Liver (tissue), 9 donors: ENCODE data around the gene SNAI3. TPM values are rescaled to one million over a fixed set of nuclear protein-coding genes. Genes with fewer than 3 reads are reported as not detected.
A peak's percentile ranks its signal among the peaks of the same experiment; 100 is the strongest.

Experiments
- DNase-seq: peaks from one replicate; pipeline ENCODE4 v3.0.0-alpha.2; 2017; ENCODE audit warnings: low spot score
- H3K27ac ChIP-seq, 2 donors: one replicate each; pipeline ENCODE4 v1.7.0; 2013; ENCODE audit warnings: inconsistent platforms in 2 of 2, low read length in 2 of 2, control low read depth in 1 of 2, low read depth in 1 of 2, mild to moderate bottlenecking in 1 of 2
- H3K27me3 ChIP-seq, 4 donors: one replicate each; pipeline versions ENCODE4 v1.6.1 to v1.7.0; 2013; ENCODE audit warnings: low read length in 3 of 4, inconsistent platforms in 1 of 4, mild to moderate bottlenecking in 1 of 4, moderate library complexity in 1 of 4; ENCODE audit not compliant: control insufficient read depth in 4 of 4, insufficient read depth in 4 of 4
- H3K36me3 ChIP-seq, 4 donors: one replicate each; pipeline versions ENCODE4 v1.6.1 to v1.7.0; 2013; ENCODE audit warnings: low read length in 3 of 4, mild to moderate bottlenecking in 3 of 4, low read depth in 1 of 4, moderate library complexity in 1 of 4; ENCODE audit not compliant: control insufficient read depth in 4 of 4, insufficient read depth in 3 of 4
- H3K4me1 ChIP-seq, 4 donors: one replicate each; pipeline versions ENCODE4 v1.6.1 to v1.7.0; 2013; ENCODE audit warnings: low read length in 3 of 4, mild to moderate bottlenecking in 3 of 4, moderate library complexity in 1 of 4; ENCODE audit not compliant: control insufficient read depth in 4 of 4, insufficient read depth in 4 of 4
- H3K4me3 ChIP-seq, 3 donors: one replicate each; pipeline versions ENCODE4 v1.6.1 to v1.7.0; 2013; ENCODE audit warnings: low read length in 3 of 3, control low read depth in 1 of 3, low read depth in 1 of 3, mild to moderate bottlenecking in 1 of 3
- H3K9ac ChIP-seq, 2 donors: one replicate each; pipeline ENCODE4 v1.7.0; 2013; ENCODE audit warnings: low read length in 2 of 2, mild to moderate bottlenecking in 2 of 2, moderate library complexity in 2 of 2, control low read depth in 1 of 2, low read depth in 1 of 2
- H3K9me3 ChIP-seq, 4 donors: one replicate each; pipeline versions ENCODE4 v1.6.1 to v1.7.0; 2013; ENCODE audit warnings: low read length in 3 of 4; ENCODE audit not compliant: control insufficient read depth in 4 of 4
- EGR1 ChIP-seq, 2 donors: IDR thresholded peaks; 2 replicates each; pipeline ENCODE4 v1.6.1; 2016 to 2018; ENCODE audit warnings: antibody characterized with exemption in 2 of 2, low read depth in 2 of 2
- FOXA1 ChIP-seq: IDR thresholded peaks from 2 replicates; pipeline ENCODE4 v1.6.1; 2016; ENCODE audit warnings: antibody characterized with exemption
- GABPA ChIP-seq, 2 donors: IDR thresholded peaks in 1 of 2; conservative IDR thresholded peaks in 1 of 2; 2 replicates each; pipeline ENCODE4 v1.6.1; 2016; ENCODE audit warnings: antibody characterized with exemption in 2 of 2, mild to moderate bottlenecking in 1 of 2, moderate library complexity in 1 of 2
- HNF4A ChIP-seq, 2 donors: conservative IDR thresholded peaks; 2 replicates each; pipeline ENCODE4 v1.6.1; 2016; ENCODE audit warnings: antibody characterized with exemption in 2 of 2, mild to moderate bottlenecking in 2 of 2
- HNF4G ChIP-seq: IDR thresholded peaks from 2 replicates; pipeline ENCODE4 v1.6.1; 2016; ENCODE audit warnings: antibody characterized with exemption
- JUND ChIP-seq, 2 donors: IDR thresholded peaks; 2 replicates each; pipeline ENCODE4 v1.6.1; 2016; ENCODE audit warnings: antibody characterized with exemption in 2 of 2
- MAX ChIP-seq: IDR thresholded peaks from 2 replicates; pipeline ENCODE4 v1.6.1; 2016; ENCODE audit warnings: antibody characterized with exemption
- NR2F2 ChIP-seq: IDR thresholded peaks from 2 replicates; pipeline ENCODE4 v1.6.1; 2016; ENCODE audit warnings: antibody characterized with exemption
- RAD21 ChIP-seq, 2 donors: IDR thresholded peaks; 2 replicates each; pipeline ENCODE4 v1.6.1; 2016; ENCODE audit warnings: antibody characterized with exemption in 2 of 2, mild to moderate bottlenecking in 2 of 2
- RXRA ChIP-seq, 2 donors: IDR thresholded peaks; 2 replicates each; pipeline ENCODE4 v1.6.1; 2017 to 2018; ENCODE audit warnings: antibody characterized with exemption in 2 of 2, mild to moderate bottlenecking in 1 of 2
- TAF1 ChIP-seq: conservative IDR thresholded peaks from 2 replicates; pipeline ENCODE4 v1.6.1; 2016; ENCODE audit warnings: antibody characterized with exemption, mild to moderate bottlenecking
- WGBS: extraction: QIAGEN DNeasy Blood & Tissue Kit; methylation state at CpG from one replicate; pipeline ENCODE4 v1.1.7; 2013; 5-methylcytosine and 5-hydroxymethylcytosine counted together
- polyA plus RNA-seq, 2 donors: library from polyadenylated mRNA; stranded (reverse) in 1 of 2; unstranded in 1 of 2; fragments of 200-250 nt in 1 of 2; fragments of >200 nt in 1 of 2; fragmentation: Nextera tagmentation in 1 of 2; extraction: Ambion mirVana in 1 of 2; gene quantifications; one replicate each; pipeline versions ENCODE4 v1.2.1 to v1.2.3, GENCODE V29; 2013 to 2015
- total RNA-seq, 2 donors: library from RNA; depleted of rRNA; stranded (reverse); fragments of >200 nt; gene quantifications; one replicate each; pipeline ENCODE4 v1.2.3, GENCODE V29; 2014
- TF ChIP-seq, protein P1 (sequence below): fragments of 150-350 bp; IDR thresholded peaks from 2 replicates; pipeline ENCODE4 v1.5.1; 2017; ENCODE audit warnings: improper control_type of control experiment, low read depth, low read length; ENCODE audit not compliant: missing input control
- TF ChIP-seq, protein P2 (sequence below): IDR thresholded peaks from 2 replicates; pipeline ENCODE4 v1.6.1; 2016; ENCODE audit warnings: antibody characterized with exemption
- TF ChIP-seq, protein P3 (sequence below): IDR thresholded peaks from 2 replicates; pipeline ENCODE4 v1.6.1; 2016; ENCODE audit warnings: antibody characterized with exemption
- donor health status: healthy.
- donor health status: healthy.
- donor health status: healthy.
- donor health status: healthy.
- donor health status: healthy.

The SNAI3 gene
- total and polyA plus RNA-seq, 4 donors = 0.05 to 0.48 (median 0.20) TPM

DNA sequence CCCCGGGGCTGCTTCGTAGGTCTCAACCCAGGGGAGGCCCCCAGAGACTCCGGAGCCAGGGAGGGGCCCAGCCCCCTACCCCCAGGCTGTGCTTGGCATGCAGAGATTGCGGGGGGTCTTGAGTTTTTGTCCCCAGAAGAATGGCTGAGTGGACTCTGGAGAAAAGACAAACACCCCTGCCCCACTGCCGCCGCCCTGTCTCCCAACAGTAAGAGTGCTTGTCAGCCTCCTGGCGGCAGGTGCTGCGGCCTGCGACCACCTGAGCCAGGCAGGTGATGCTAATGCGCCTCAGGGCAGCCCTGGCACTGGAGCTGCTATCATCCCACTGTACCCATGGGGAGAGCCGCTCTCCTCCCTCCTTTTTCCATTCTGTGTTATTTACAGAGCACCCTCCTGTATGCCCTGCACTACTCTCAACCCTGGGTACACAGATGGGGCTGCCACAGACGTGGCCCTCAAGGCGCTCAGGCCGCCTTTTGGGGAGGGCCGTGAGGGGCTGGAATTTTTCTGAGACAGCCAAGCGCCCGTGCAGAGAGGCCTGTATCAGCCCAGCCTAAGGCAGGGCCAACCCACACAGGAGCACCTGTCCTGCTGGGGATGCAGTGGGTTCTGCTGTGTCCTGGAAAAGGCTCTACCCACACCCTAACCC, 50.5 kb downstream of the SNAI3 start:
- no peak overlapping the region for H3K27ac ChIP-seq
- DNase-seq = no peak

GRCh38 chr16:88634994-88635670, 51.2 kb downstream of the SNAI3 start:
- Histone ChIP-seq H3K4me3 (peak overlapping the region in 1 of 3 donors; percentile 38), H3K9me3 (no peaks in the 10 kb centered on the region), H3K9ac (no peak overlapping the region), H3K36me3 (peaks cover 4 to 20% (median 10%) of the 10 kb centered on the region in 4 donors), H3K4me1 (peaks cover 0 to 4% (median 0%) of the 10 kb centered on the region in 4 donors), H3K27ac (no peak overlapping the region), H3K27me3 (peaks cover 0 to 3% (median under 1%) of the 10 kb centered on the region in 4 donors)
- WGBS = 65% methylated on average over 28 of the region's 28 CpGs
- TF ChIP-seq JUND (IDR thresholded peaks at IDR 0.05) = no peak
- no peak for TF ChIP-seq MAX
- no peak for TF ChIP-seq HNF4A (conservative IDR thresholded peaks at IDR 0.05)
- TF ChIP-seq, protein P1, sequence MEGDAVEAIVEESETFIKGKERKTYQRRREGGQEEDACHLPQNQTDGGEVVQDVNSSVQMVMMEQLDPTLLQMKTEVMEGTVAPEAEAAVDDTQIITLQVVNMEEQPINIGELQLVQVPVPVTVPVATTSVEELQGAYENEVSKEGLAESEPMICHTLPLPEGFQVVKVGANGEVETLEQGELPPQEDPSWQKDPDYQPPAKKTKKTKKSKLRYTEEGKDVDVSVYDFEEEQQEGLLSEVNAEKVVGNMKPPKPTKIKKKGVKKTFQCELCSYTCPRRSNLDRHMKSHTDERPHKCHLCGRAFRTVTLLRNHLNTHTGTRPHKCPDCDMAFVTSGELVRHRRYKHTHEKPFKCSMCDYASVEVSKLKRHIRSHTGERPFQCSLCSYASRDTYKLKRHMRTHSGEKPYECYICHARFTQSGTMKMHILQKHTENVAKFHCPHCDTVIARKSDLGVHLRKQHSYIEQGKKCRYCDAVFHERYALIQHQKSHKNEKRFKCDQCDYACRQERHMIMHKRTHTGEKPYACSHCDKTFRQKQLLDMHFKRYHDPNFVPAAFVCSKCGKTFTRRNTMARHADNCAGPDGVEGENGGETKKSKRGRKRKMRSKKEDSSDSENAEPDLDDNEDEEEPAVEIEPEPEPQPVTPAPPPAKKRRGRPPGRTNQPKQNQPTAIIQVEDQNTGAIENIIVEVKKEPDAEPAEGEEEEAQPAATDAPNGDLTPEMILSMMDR = no peak
- TF ChIP-seq TAF1 = no peak
- no peak for TF ChIP-seq RXRA (IDR thresholded peaks at IDR 0.05)
- TF ChIP-seq, protein P2, sequence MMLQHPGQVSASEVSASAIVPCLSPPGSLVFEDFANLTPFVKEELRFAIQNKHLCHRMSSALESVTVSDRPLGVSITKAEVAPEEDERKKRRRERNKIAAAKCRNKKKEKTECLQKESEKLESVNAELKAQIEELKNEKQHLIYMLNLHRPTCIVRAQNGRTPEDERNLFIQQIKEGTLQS = no peak
- TF ChIP-seq FOXA1 = no peak
- no peak for TF ChIP-seq RAD21 (IDR thresholded peaks at IDR 0.05)
- TF ChIP-seq, protein P3, sequence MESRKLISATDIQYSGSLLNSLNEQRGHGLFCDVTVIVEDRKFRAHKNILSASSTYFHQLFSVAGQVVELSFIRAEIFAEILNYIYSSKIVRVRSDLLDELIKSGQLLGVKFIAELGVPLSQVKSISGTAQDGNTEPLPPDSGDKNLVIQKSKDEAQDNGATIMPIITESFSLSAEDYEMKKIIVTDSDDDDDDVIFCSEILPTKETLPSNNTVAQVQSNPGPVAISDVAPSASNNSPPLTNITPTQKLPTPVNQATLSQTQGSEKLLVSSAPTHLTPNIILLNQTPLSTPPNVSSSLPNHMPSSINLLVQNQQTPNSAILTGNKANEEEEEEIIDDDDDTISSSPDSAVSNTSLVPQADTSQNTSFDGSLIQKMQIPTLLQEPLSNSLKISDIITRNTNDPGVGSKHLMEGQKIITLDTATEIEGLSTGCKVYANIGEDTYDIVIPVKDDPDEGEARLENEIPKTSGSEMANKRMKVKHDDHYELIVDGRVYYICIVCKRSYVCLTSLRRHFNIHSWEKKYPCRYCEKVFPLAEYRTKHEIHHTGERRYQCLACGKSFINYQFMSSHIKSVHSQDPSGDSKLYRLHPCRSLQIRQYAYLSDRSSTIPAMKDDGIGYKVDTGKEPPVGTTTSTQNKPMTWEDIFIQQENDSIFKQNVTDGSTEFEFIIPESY = no peak
- no peak for TF ChIP-seq EGR1 (IDR thresholded peaks at IDR 0.05; ENCODE audit: low read depth in 2 of 2)
- no peak for TF ChIP-seq GABPA (IDR thresholded peaks at IDR 0.05 in 1 of 2, conservative IDR thresholded peaks at IDR 0.05 in 1 of 2)
- TF ChIP-seq NR2F2 = no peak
- TF ChIP-seq HNF4G = no peak
- DNase-seq = no peak

More for the DNA sequence above, 50.5 kb downstream of the SNAI3 start:
- Histone ChIP-seq H3K27me3 (peaks cover 0 to 3% (median under 1%) of the 10 kb centered on the region in 4 donors), H3K4me3 (no peak overlapping the region), H3K9me3 (no peaks in the 10 kb centered on the region), H3K9ac (no peak overlapping the region), H3K36me3 (peaks cover 2 to 16% (median 8%) of the 10 kb centered on the region in 4 donors), H3K4me1 (peaks cover 0 to 4% (median 0%) of the 10 kb centered on the region in 4 donors)
- TF ChIP-seq JUND (IDR thresholded peaks at IDR 0.05) = no peak
- TF ChIP-seq, protein P3 = no peak
- 94% methylated on average over 17 of the region's 17 CpGs for WGBS
